Caco-2 (cell line): ENCODE data around the gene GPR180. TPM values are rescaled to one million over a fixed set of nuclear protein-coding genes. Genes with fewer than 3 reads are reported as not detected.

Experiments
- BruUV-seq: library from RNA; stranded (reverse); fragments of 400-500 nt; replicated peaks from 2 replicates; lab custom pipeline; 2021; lab: Mats Ljungman, UMichigan
- CTCF ChIA-PET: fragments of 300-600 bp; sonication (Branson Sonifier 250); formaldehyde crosslinking; loops from one replicate; lab custom pipeline; 2022; ENCODE audit warnings: antibody characterized with exemption; lab: Charles Lee
- POLR2A ChIA-PET: fragments of 300-600 bp; sonication (Branson Sonifier 250); formaldehyde crosslinking; loops from one replicate; lab custom pipeline; 2022; ENCODE audit warnings: antibody characterized with exemption; lab: Charles Lee
- DNase-seq, 2 experiments: peaks; one replicate each; pipeline versions ENCODE4 v3.0.0 to v3.0.0-alpha.2; 2020 to 2022
- H3K27me3 ChIP-seq: replicated peaks from 2 replicates; pipeline ENCODE4 v1.6.0; 2011; ENCODE audit warnings: low read length; ENCODE audit not compliant: control insufficient read depth, insufficient read depth
- H3K36me3 ChIP-seq: 2 replicates; pipeline ENCODE4 v1.5.1; 2011; ENCODE audit warnings: low read length; ENCODE audit not compliant: control insufficient read depth, insufficient read depth
- H3K4me1 ChIP-seq: fragments of 250-450 bp; sonication (Bioruptor Pico); 2 replicates; pipeline ENCODE4 v1.5.1; 2020; ENCODE audit warnings: mild to moderate bottlenecking
- H3K4me3 ChIP-seq: 2 replicates; pipeline ENCODE4 v1.5.1; 2011; ENCODE audit warnings: low read depth, mild to moderate bottlenecking, control low read depth, low read length
- H3K9me3 ChIP-seq: fragments of 250-450 bp; sonication (Bioruptor Pico); 2 replicates; pipeline ENCODE4 v1.5.1; 2020; ENCODE audit warnings: mild to moderate bottlenecking, moderate library complexity
- H3K27ac Mint-ChIP-seq: one replicate; pipeline ENCODE4 v1.8.0; 2022; ENCODE audit warnings: mixed read lengths; ENCODE audit not compliant: unreplicated experiment
- H3K27me3 Mint-ChIP-seq: one replicate; pipeline ENCODE4 v1.8.0; 2022; ENCODE audit warnings: mixed read lengths; ENCODE audit not compliant: insufficient read depth, unreplicated experiment
- H3K36me3 Mint-ChIP-seq: one replicate; pipeline ENCODE4 v1.8.0; 2022; ENCODE audit warnings: mild to moderate bottlenecking, mixed read lengths; ENCODE audit not compliant: insufficient read depth, unreplicated experiment
- H3K4me1 Mint-ChIP-seq: one replicate; pipeline ENCODE4 v1.8.0; 2022; ENCODE audit warnings: low read depth, mixed read lengths; ENCODE audit not compliant: unreplicated experiment
- H3K4me3 Mint-ChIP-seq: one replicate; pipeline ENCODE4 v1.8.0; 2022; ENCODE audit warnings: mild to moderate bottlenecking, moderate library complexity, mixed read lengths; ENCODE audit not compliant: unreplicated experiment
- H3K9me3 Mint-ChIP-seq: one replicate; pipeline ENCODE4 v1.8.0; 2022; ENCODE audit warnings: mixed read lengths; ENCODE audit not compliant: unreplicated experiment
- CTCF ChIP-seq, 2 experiments: fragments of 200-600 bp in 1 of 2; IDR thresholded peaks; 1 replicate in 1 of 2; 2 replicates in 1 of 2; pipeline versions ENCODE4 v1.5.1 to v1.8.0; 2011 to 2022; ENCODE audit warnings: antibody characterized with exemption in 1 of 2, control low read depth in 1 of 2, inconsistent platforms in 1 of 2, low read depth in 1 of 2, low read length in 1 of 2, mild to moderate bottlenecking in 1 of 2, moderate library complexity in 1 of 2; ENCODE audit not compliant: insufficient read depth in 1 of 2, severe bottlenecking in 1 of 2, unreplicated experiment in 1 of 2
- intact Hi-C: fragments of 100-400 bp; cut with micrococcal nuclease; formaldehyde crosslinking; loops from one replicate; pipeline ENCODE4 v1.10.0; 2022; ENCODE audit not compliant: unreplicated experiment
- total RNA-seq: library from RNA; stranded (reverse); gene quantifications from 2 replicates; pipeline ENCODE4 v1.2.3, GENCODE V29; 2022

GPR180 gene
- total RNA-seq, 1 experiment from 2014 or later = 6.4 TPM

GRCh38 chr13:94641409-94641941 lies 39.8 kb downstream of the GPR180 start:
- ChIA-PET POLR2A (no interaction called here), CTCF (no interaction called here)
- DNase-seq = no peak
- peak overlapping the region; percentile 7 for H3K4me3 Mint-ChIP-seq
- H3K9me3 Mint-ChIP-seq = no peaks in the 10 kb centered on the region
- Histone ChIP-seq H3K4me1 (peaks cover 3% of the 10 kb centered on the region), H3K36me3 (no peaks in the 10 kb centered on the region), H3K4me3 (no peak overlapping the region), H3K9me3 (no peaks in the 10 kb centered on the region), H3K27me3 (no peaks in the 10 kb centered on the region)
- no peaks in the 10 kb centered on the region for H3K27me3 Mint-ChIP-seq
- no peak overlapping the region for H3K27ac Mint-ChIP-seq
- no TSS peak for BruUV-seq
- H3K4me1 Mint-ChIP-seq = peaks cover 6% of the 10 kb centered on the region
- H3K36me3 Mint-ChIP-seq = no peaks in the 10 kb centered on the region
- TF ChIP-seq CTCF (IDR thresholded peaks at IDR 0.05; ENCODE audit: insufficient read depth in 1 of 2, low read depth in 1 of 2, low read length in 1 of 2, severe bottlenecking in 1 of 2, unreplicated experiment in 1 of 2) = no peak
- intact Hi-C loops = no loop called here

GRCh38 chr13:94646904-94647303 lies 45.2 kb downstream of the GPR180 start:
- CTCF ChIA-PET = no interaction called here
- Mint-ChIP-seq H3K9me3 (no peaks in the 10 kb centered on the region), H3K27me3 (no peaks in the 10 kb centered on the region), H3K36me3 (no peaks in the 10 kb centered on the region), H3K4me3 (no peak overlapping the region), H3K27ac (no peak overlapping the region), H3K4me1 (no peaks in the 10 kb centered on the region)
- Histone ChIP-seq H3K36me3 (no peaks in the 10 kb centered on the region), H3K9me3 (no peaks in the 10 kb centered on the region), H3K4me3 (no peak overlapping the region), H3K27me3 (no peaks in the 10 kb centered on the region; the same call in 1 of the 2 replicates), H3K4me1 (no peaks in the 10 kb centered on the region; the same call in 1 of the 2 replicates)
- BruUV-seq = no TSS peak
- intact Hi-C loops = no loop called here
- no peak for DNase-seq
- POLR2A ChIA-PET = no interaction called here
- no peak for TF ChIP-seq CTCF (IDR thresholded peaks at IDR 0.05; ENCODE audit: insufficient read depth in 1 of 2, low read depth in 1 of 2, low read length in 1 of 2, severe bottlenecking in 1 of 2, unreplicated experiment in 1 of 2)

GRCh38 chr13:94656176-94656575 lies 54.5 kb downstream of the GPR180 start:
- no peak for TF ChIP-seq CTCF (IDR thresholded peaks at IDR 0.05; ENCODE audit: insufficient read depth in 1 of 2, low read depth in 1 of 2, low read length in 1 of 2, severe bottlenecking in 1 of 2, unreplicated experiment in 1 of 2)
- H3K27me3 Mint-ChIP-seq = peaks cover 4% of the 10 kb centered on the region
- no peaks in the 10 kb centered on the region for H3K27me3 ChIP-seq
- DNase-seq = no peak
- H3K4me1 ChIP-seq = no peaks in the 10 kb centered on the region
- intact Hi-C loops = no loop called here
- H3K27ac Mint-ChIP-seq = no peak overlapping the region
- no peak overlapping the region for H3K4me3 ChIP-seq
- H3K36me3 Mint-ChIP-seq = no peaks in the 10 kb centered on the region
- no peak overlapping the region for H3K4me3 Mint-ChIP-seq
- H3K36me3 ChIP-seq = no peaks in the 10 kb centered on the region
- H3K9me3 ChIP-seq = no peaks in the 10 kb centered on the region
- POLR2A ChIA-PET = no interaction called here
- no peaks in the 10 kb centered on the region for H3K9me3 Mint-ChIP-seq
- no TSS peak for BruUV-seq
- peaks cover 9% of the 10 kb centered on the region for H3K4me1 Mint-ChIP-seq
- CTCF ChIA-PET = no interaction called here
